H1 (cell line): ENCODE results near the gene EVA1B. TPM values are rescaled to one million over a fixed set of nuclear protein-coding genes. Genes with fewer than 3 reads are reported as not detected.

Experiments
- CTCF ChIA-PET: fragments of 300-600 bp; sonication (Branson Sonifier 250); formaldehyde crosslinking; loops from one replicate; lab custom pipeline; 2021; ENCODE audit not compliant: partially characterized antibody; lab: Charles Lee
- POLR2A ChIA-PET: fragments of 300-600 bp; sonication (Branson Sonifier 250); formaldehyde crosslinking; loops from one replicate; lab custom pipeline; 2021; ENCODE audit warnings: inconsistent platforms; ENCODE audit not compliant: partially characterized antibody; lab: Charles Lee
- DNase-seq, 2 experiments: peaks; one replicate each; pipeline versions ENCODE4 v3.0.0 to v3.0.0-alpha.2; 2010 to 2022; ENCODE audit warnings: low spot score in 2 of 2, low read depth in 1 of 2, mixed read lengths in 1 of 2
- FAIRE-seq: peaks from 2 replicates; lab custom pipeline; 2011; peaks lifted over from hg19 to GRCh38; lab: Jason Lieb, UNC
- H2AFZ ChIP-seq: 2 replicates; pipeline ENCODE4 v1.8.1; 2012; ENCODE audit warnings: low read length, inconsistent platforms
- H2AK5ac ChIP-seq: 2 replicates; pipeline ENCODE4 v1.6.1; 2013; ENCODE audit warnings: low read depth, low read length
- H2BK120ac ChIP-seq: replicated peaks from 2 replicates; pipeline ENCODE3; 2013; ENCODE audit warnings: low read depth, low read length, inconsistent platforms
- H2BK12ac ChIP-seq: 2 replicates; pipeline ENCODE4 v1.6.1; 2013; ENCODE audit warnings: low read depth, low read length
- H2BK15ac ChIP-seq: 2 replicates; pipeline ENCODE4 v1.6.1; 2013; ENCODE audit warnings: low read length
- H2BK20ac ChIP-seq: 2 replicates; pipeline ENCODE4 v1.6.1; 2013; ENCODE audit warnings: low read length
- H2BK5ac ChIP-seq: 2 replicates; pipeline ENCODE4 v1.6.1; 2013; ENCODE audit warnings: low read depth, low read length
- H3K14ac ChIP-seq: 2 replicates; pipeline ENCODE4 v1.6.1; 2013; ENCODE audit warnings: inconsistent platforms; ENCODE audit not compliant: insufficient read length
- H3K18ac ChIP-seq: 2 replicates; pipeline ENCODE4 v1.6.1; 2013; ENCODE audit warnings: low read length; ENCODE audit errors: extremely low read depth
- H3K23ac ChIP-seq: 2 replicates; pipeline ENCODE4 v1.6.1; 2013; ENCODE audit warnings: inconsistent platforms; ENCODE audit not compliant: insufficient read length
- H3K23me2 ChIP-seq: 2 replicates; pipeline ENCODE4 v1.6.1; 2013; ENCODE audit warnings: low read depth, low read length
- H3K27ac ChIP-seq: 2 replicates; pipeline ENCODE4 v1.6.1; 2011; ENCODE audit warnings: low read depth, low read length, inconsistent platforms
- H3K27me3 ChIP-seq, 4 experiments: replicated peaks in 1 of 4; 1 replicate in 1 of 4; 2 replicates in 3 of 4; pipeline versions ENCODE4 v1.6.1 to v1.8.1; 2011 to 2013; ENCODE audit warnings: low read length in 3 of 4, mild to moderate bottlenecking in 3 of 4, inconsistent platforms in 2 of 4, mixed read lengths in 2 of 4, moderate library complexity in 1 of 4; ENCODE audit not compliant: control insufficient read depth in 3 of 4, insufficient read depth in 3 of 4; ENCODE audit errors: extremely low read depth in 1 of 4
- H3K36me3 ChIP-seq, 4 experiments: 2 replicates each; pipeline versions ENCODE4 v1.6.1 to v1.8.1; 2011 to 2013; ENCODE audit warnings: mild to moderate bottlenecking in 4 of 4, low read length in 3 of 4, moderate library complexity in 2 of 4, control low read depth in 1 of 4, inconsistent platforms in 1 of 4; ENCODE audit not compliant: insufficient read depth in 4 of 4, control insufficient read depth in 2 of 4
- H3K4ac ChIP-seq: replicated peaks from 2 replicates; pipeline ENCODE3; 2013; ENCODE audit warnings: low read length, low read depth, mixed read lengths, inconsistent platforms; ENCODE audit not compliant: insufficient read length
- H3K4me1 ChIP-seq, 4 experiments: replicated peaks in 1 of 4; 1 replicate in 1 of 4; 2 replicates in 3 of 4; pipeline versions ENCODE4 v1.6.1 to v1.8.1; 2011 to 2013; ENCODE audit warnings: low read length in 3 of 4, inconsistent platforms in 2 of 4, mixed read lengths in 1 of 4; ENCODE audit not compliant: insufficient read depth in 4 of 4, control insufficient read depth in 3 of 4
- H3K4me2 ChIP-seq, 2 experiments: 2 replicates each; pipeline versions ENCODE4 v1.6.1 to v1.8.1; 2011 to 2013; ENCODE audit warnings: low read depth in 2 of 2, low read length in 2 of 2, control low read depth in 1 of 2, inconsistent platforms in 1 of 2, mild to moderate bottlenecking in 1 of 2; ENCODE audit not compliant: insufficient read depth in 1 of 2
- H3K4me3 ChIP-seq, 4 experiments: fragments of 200-600, 300-600 bp in 1 of 4; sonication (generic), shearing (Covaris generic), sonication (Bioruptor Twin) in 1 of 4; 2 replicates each; pipeline versions ENCODE4 v1.5.1 to v1.8.1; 2011 to 2016; ENCODE audit warnings: low read length in 4 of 4, low read depth in 3 of 4, control low read depth in 2 of 4, inconsistent platforms in 2 of 4, mild to moderate bottlenecking in 2 of 4, mixed read lengths in 1 of 4, moderate library complexity in 1 of 4; ENCODE audit not compliant: insufficient read depth in 2 of 4; ENCODE audit errors: extremely low read depth in 1 of 4
- H3K56ac ChIP-seq: replicated peaks from 2 replicates; pipeline ENCODE3; 2013; ENCODE audit warnings: low read depth, mild to moderate bottlenecking, mixed read lengths, low read length, inconsistent platforms; ENCODE audit not compliant: insufficient read length
- H3K79me1 ChIP-seq: 2 replicates; pipeline ENCODE4 v1.6.1; 2013; ENCODE audit warnings: low read depth, low read length, control low read depth
- H3K79me2 ChIP-seq, 2 experiments: 2 replicates each; pipeline versions ENCODE4 v1.6.1 to v1.8.1; 2012 to 2013; ENCODE audit warnings: low read length in 2 of 2, mild to moderate bottlenecking in 2 of 2, inconsistent platforms in 1 of 2; ENCODE audit not compliant: insufficient read depth in 2 of 2, control insufficient read depth in 1 of 2
- H3K9ac ChIP-seq, 4 experiments: replicated peaks in 1 of 4; 1 replicate in 1 of 4; 2 replicates in 3 of 4; pipeline versions ENCODE4 v1.6.1 to v1.8.1; 2011 to 2013; ENCODE audit warnings: low read depth in 3 of 4, low read length in 3 of 4, control low read depth in 2 of 4, mild to moderate bottlenecking in 2 of 4, moderate library complexity in 2 of 4, inconsistent platforms in 1 of 4; ENCODE audit errors: extremely low read depth in 1 of 4
- H3K9me3 ChIP-seq, 2 experiments: 2 replicates each; pipeline versions ENCODE4 v1.6.1 to v1.8.1; 2012 to 2013; ENCODE audit warnings: mild to moderate bottlenecking in 2 of 2, moderate library complexity in 2 of 2, control low read depth in 1 of 2, inconsistent platforms in 1 of 2, low read depth in 1 of 2, low read length in 1 of 2, mixed read lengths in 1 of 2; ENCODE audit not compliant: insufficient read depth in 2 of 2
- H4K20me1 ChIP-seq, 2 experiments: replicated peaks in 1 of 2; 2 replicates each; pipeline versions ENCODE3 to v1.8.1; 2011 to 2013; ENCODE audit warnings: inconsistent platforms in 2 of 2, low read length in 2 of 2, mild to moderate bottlenecking in 1 of 2; ENCODE audit not compliant: insufficient read depth in 2 of 2, control insufficient read depth in 1 of 2
- H4K5ac ChIP-seq: 2 replicates; pipeline ENCODE4 v1.6.1; 2013; ENCODE audit warnings: low read length, low read depth, mixed read lengths, inconsistent platforms; ENCODE audit not compliant: insufficient read length
- H4K8ac ChIP-seq: 2 replicates; pipeline ENCODE4 v1.8.0; 2013; ENCODE audit warnings: mild to moderate bottlenecking, moderate library complexity, low read length, inconsistent platforms; ENCODE audit not compliant: insufficient read depth; ENCODE audit errors: extremely low read depth
- H4K91ac ChIP-seq: replicated peaks from 2 replicates; pipeline ENCODE3; 2013; ENCODE audit warnings: low read length, mixed read lengths, inconsistent platforms; ENCODE audit not compliant: insufficient read length
- SIX5 ChIP-seq: IDR thresholded peaks from 2 replicates; pipeline ENCODE4 v1.6.1; 2011; ENCODE audit warnings: mild to moderate bottlenecking, low read depth, low read length
- TBP ChIP-seq: IDR thresholded peaks from 2 replicates; pipeline ENCODE4 v1.6.1; 2011; ENCODE audit warnings: low read depth, low read length, improper control_type of control experiment
- TCF12 ChIP-seq: IDR thresholded peaks from 2 replicates; pipeline ENCODE4 v1.6.1; 2011; ENCODE audit warnings: low read depth, mild to moderate bottlenecking, low read length
- USF2 ChIP-seq: IDR thresholded peaks from 2 replicates; pipeline ENCODE4 v1.6.1; 2011; ENCODE audit warnings: low read length, improper control_type of control experiment
- WGBS, 2 experiments: shearing (Covaris generic) in 1 of 2; methylation state at CpG; one replicate each; pipeline versions ENCODE4 v1.1.6 to v1.1.7; 2013 to 2015; ENCODE audit warnings: low lambda C conversion rate in 2 of 2, mixed read lengths in 2 of 2, inconsistent platforms in 1 of 2, low coverage in 1 of 2, missing lambda C conversion rate in 1 of 2; ENCODE audit not compliant: insufficient replicate concordance in 2 of 2, insufficient coverage in 1 of 2, insufficient read length in 1 of 2; ENCODE audit errors: extremely low coverage in 1 of 2, missing lambda C conversion rate in 1 of 2; 5-methylcytosine and 5-hydroxymethylcytosine counted together
- polyA plus RNA-seq, 7 experiments: library from polyadenylated mRNA; depleted of rRNA in 3 of 7; stranded (reverse) in 5 of 7; unstranded in 2 of 7; fragments of >200 nt in 5 of 7; fragments of 200-250 nt in 2 of 7; gene quantifications; 1 replicate in 5 of 7; 2 replicates in 1 of 7; 4 replicates in 1 of 7; pipeline versions ENCODE4 v1.2.1 to v1.2.3, GENCODE V29; 2011 to 2013; ENCODE audit warnings: missing spikeins in 2 of 7, mixed read lengths in 2 of 7
- total RNA-seq: library from RNA; stranded (reverse); fragmentation: NEBNext Ultra II Directional; extraction: Animal tissue kit (Norgen Biotek cat#: 25700); gene quantifications from 2 replicates; pipeline ENCODE4 v1.2.1, GENCODE V29; 2021

Gene EVA1B
- total and polyA plus RNA-seq, 2 of the 8 experiments (the other 6 are each of a cell fraction or from before 2014, with no cell fraction given), result 10.0 to 19.9 TPM

DNA sequence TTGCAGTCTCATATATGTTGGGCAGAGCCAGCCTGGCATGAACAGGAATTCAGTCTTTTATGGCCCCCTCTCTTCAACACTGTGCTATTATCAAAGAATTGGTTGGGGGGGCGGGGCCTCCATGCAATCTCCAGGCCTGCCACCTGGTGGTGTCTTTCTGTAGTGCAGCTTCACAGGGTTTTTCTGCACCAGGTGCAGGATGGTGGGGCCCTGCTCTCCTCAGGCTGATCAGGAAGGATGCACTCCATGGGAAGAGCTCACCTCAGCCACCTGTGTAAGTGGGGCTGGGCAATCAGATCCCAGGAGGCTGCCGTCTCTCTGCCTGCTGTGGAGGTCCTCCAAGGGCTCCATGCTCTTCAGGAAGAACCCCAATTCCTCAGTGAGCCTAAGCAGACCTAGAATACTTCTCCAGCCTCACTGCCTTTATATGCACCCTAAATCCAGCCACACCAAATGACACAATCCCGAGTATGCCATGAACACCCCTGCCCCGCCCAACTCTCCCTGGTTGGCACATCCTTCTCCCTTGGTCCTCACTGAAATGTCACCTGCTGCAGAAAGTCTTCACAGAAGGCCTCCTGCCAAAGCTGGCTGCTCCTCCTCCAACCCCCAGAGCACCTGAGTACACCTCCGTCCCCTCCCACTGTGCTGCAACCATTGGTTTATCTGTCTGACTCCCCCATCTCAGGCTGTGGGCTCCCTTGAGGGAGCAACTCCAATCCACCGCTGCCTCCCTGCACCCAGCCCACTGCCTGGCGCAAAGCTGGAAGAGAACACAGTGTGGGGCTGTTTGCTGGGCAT is 45.8 kb upstream of the EVA1B start:
- peak; percentile 89 for FAIRE-seq
- TF ChIP-seq TCF12 (peak; percentile 78; the same call in 1 of the 2 replicates), USF2 (no peak), TBP (no peak), SIX5 (no peak)

More for the DNA sequence above, 45.8 kb upstream of the EVA1B start:
- no peak overlapping the region for H2BK120ac ChIP-seq
- H4K91ac ChIP-seq, result no peak overlapping the region
- H3K23me2 ChIP-seq, result no peaks in the 10 kb centered on the region
- H2AFZ ChIP-seq, result no peak overlapping the region
- H4K5ac ChIP-seq, result no peak overlapping the region
- H3K4me1 ChIP-seq, result peaks cover 12 to 33% (median 20%) of the 10 kb centered on the region in 4 experiments
- CTCF ChIA-PET, result interaction anchor here (0.6 to 7.9 kb wide), 31 partner anchors 12 to 236 kb away, joined by 3 to 90 read pairs (median 5); partner anchors contain the start of genes EVA1B, SH3D21, STK40 and THRAP3
- H2BK15ac ChIP-seq, result 0 out of 2 replicates have a peak overlapping the region, but pooled peaks have one; percentile 84
- H3K14ac ChIP-seq, result no peak overlapping the region
- H2BK12ac ChIP-seq, result no peak overlapping the region
- no peak overlapping the region for H3K56ac ChIP-seq
- peaks cover 3% of the 10 kb centered on the region; the same call in 1 of the 2 replicates for H3K79me1 ChIP-seq
- 67% methylated on average over 7 of the region's 7 CpGs; no CpG with 5 or more reads in 1 of the 2 experiments for WGBS, 2 experiments
- no peak overlapping the region for H3K9ac ChIP-seq
- no peak overlapping the region for H3K4ac ChIP-seq
- no peak overlapping the region; the same call in 1 of the 2 replicates for H4K8ac ChIP-seq
- H3K27me3 ChIP-seq, result no peaks in the 10 kb centered on the region
- no peak overlapping the region for H3K4me3 ChIP-seq
- no peak overlapping the region for H2BK20ac ChIP-seq
- peak; percentile 46 to 98 for DNase-seq
- peak overlapping the region in 1 of 2 experiments; percentile 19; a peak in 1 of 4 replicates for H3K4me2 ChIP-seq
- POLR2A ChIA-PET, result interaction anchor here (1.1 to 5.2 kb wide), 6 partner anchors 12 to 40 kb away, joined by 3 to 33 read pairs (median 4); no protein-coding TSS in a partner anchor
- H4K20me1 ChIP-seq, result peaks cover 0 to 7% of the 10 kb centered on the region in 2 experiments
- no peak overlapping the region for H3K18ac ChIP-seq
- no peak overlapping the region for H2AK5ac ChIP-seq
- H3K27ac ChIP-seq, result no peak overlapping the region
- peaks cover 0 to 38% of the 10 kb centered on the region in 2 experiments; a peak in 2 of 4 replicates for H3K79me2 ChIP-seq
- no peak overlapping the region for H2BK5ac ChIP-seq
- no peak overlapping the region for H3K23ac ChIP-seq
- peaks cover 0 to 3% (median 0%) of the 10 kb centered on the region in 4 experiments; a peak in 1 of 8 replicates for H3K36me3 ChIP-seq
- no peaks in the 10 kb centered on the region for H3K9me3 ChIP-seq
